GM10248 (cell line): ENCODE data around the gene SAMD14.

Source experiments
- CTCF ChIA-PET: fragments of 300-600 bp; sonication (Branson Sonifier 250); formaldehyde crosslinking; extraction: SDS; loops from one replicate; lab custom pipeline; 2021; ENCODE audit warnings: antibody characterized with exemption; lab: Yijun Ruan, JAX
- POLR2A ChIA-PET: fragments of 350-650 bp; sonication (Branson Sonifier 250); formaldehyde crosslinking; extraction: SDS; loops from one replicate; lab custom pipeline; 2020; ENCODE audit warnings: antibody characterized with exemption; lab: Yijun Ruan, JAX
- DNase-seq: peaks from one replicate; pipeline ENCODE4 v3.0.0; 2012; ENCODE audit errors: extremely low spot score
- TF ChIP-seq, protein P1 (sequence below): IDR thresholded peaks from 2 replicates; pipeline ENCODE4 v1.5.1; 2012; ENCODE audit warnings: mild to moderate bottlenecking, low read depth; ENCODE audit errors: extremely low read depth, missing control alignments, control extremely low read depth

SAMD14 gene

GRCh38 chr17:50107790-50108414 is 22.1 kb downstream of the SAMD14 start:
- TF ChIP-seq, protein P1, sequence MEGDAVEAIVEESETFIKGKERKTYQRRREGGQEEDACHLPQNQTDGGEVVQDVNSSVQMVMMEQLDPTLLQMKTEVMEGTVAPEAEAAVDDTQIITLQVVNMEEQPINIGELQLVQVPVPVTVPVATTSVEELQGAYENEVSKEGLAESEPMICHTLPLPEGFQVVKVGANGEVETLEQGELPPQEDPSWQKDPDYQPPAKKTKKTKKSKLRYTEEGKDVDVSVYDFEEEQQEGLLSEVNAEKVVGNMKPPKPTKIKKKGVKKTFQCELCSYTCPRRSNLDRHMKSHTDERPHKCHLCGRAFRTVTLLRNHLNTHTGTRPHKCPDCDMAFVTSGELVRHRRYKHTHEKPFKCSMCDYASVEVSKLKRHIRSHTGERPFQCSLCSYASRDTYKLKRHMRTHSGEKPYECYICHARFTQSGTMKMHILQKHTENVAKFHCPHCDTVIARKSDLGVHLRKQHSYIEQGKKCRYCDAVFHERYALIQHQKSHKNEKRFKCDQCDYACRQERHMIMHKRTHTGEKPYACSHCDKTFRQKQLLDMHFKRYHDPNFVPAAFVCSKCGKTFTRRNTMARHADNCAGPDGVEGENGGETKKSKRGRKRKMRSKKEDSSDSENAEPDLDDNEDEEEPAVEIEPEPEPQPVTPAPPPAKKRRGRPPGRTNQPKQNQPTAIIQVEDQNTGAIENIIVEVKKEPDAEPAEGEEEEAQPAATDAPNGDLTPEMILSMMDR, result no peak
- POLR2A ChIA-PET, result interaction anchor here (0.5 kb wide), 1 partner anchor 92 kb away, joined by 3 read pairs; no protein-coding TSS in a partner anchor
- no peak for DNase-seq
- CTCF ChIA-PET, result interaction anchor here (1.0 to 18.1 kb wide), 7 partner anchors 9 to 550 kb away, joined by 3 to 246 read pairs (median 5); partner anchors contain the start of gene PDK2

GRCh38 chr17:50106393-50107131 is 23.4 kb downstream of the SAMD14 start:
- ChIA-PET POLR2A (no interaction called here), CTCF (interaction anchor here (1.0 to 18.1 kb wide), 4 partner anchors 8 to 110 kb away, joined by 3 to 246 read pairs (median 126); partner anchors contain the start of gene PDK2)
- DNase-seq, result no peak
- TF ChIP-seq, protein P1, result no peak

DNA sequence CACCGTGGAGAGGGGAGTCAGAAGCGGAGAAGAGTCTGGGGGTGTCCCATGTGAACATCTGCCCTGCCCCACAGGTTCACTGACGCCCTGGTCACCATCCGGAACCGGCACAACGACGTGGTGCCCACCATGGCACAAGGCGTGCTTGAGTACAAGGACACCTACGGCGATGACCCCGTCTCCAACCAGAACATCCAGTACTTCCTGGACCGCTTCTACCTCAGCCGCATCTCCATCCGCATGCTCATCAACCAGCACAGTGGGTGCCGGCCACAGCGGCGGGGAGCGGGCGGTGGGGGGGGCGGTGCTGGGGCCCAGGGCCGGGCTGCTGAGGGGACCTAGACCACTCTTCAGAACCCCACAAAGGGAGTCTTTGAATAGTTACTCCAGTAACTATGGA is 24.1 kb downstream of the SAMD14 start:
- TF ChIP-seq, protein P1, result no peak
- no peak for DNase-seq
- CTCF ChIA-PET, result interaction anchor here (15.6 kb wide), 1 partner anchor 9 kb away, joined by 246 read pairs; no protein-coding TSS in a partner anchor
- POLR2A ChIA-PET, result no interaction called here

DNA sequence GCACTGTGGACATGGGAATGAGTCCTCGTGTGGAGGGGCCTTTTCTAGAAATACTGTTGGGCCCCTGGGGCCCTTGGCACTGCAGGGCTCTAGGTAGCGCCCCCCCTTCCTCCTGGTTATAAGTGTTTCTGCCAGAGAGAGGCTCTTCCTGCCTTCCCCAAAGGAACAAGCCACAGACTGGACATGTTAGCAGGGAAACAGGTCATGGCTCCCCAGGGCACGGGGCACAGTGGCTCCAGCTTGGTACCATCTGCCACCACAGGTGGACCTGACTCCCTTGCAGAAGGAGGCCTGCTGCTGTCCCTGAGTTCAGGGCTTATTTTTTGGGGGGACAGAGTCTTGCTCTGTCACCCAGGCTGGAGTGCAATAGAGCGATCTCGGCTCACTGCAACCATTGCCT is 26.0 kb downstream of the SAMD14 start:
- no peak for DNase-seq
- TF ChIP-seq, protein P1, result no peak
- ChIA-PET POLR2A (no interaction called here), CTCF (interaction anchor here (1.0 to 15.6 kb wide), 4 partner anchors 10 to 96 kb away, joined by 3 to 246 read pairs (median 14); partner anchors contain the start of gene PDK2)

DNA sequence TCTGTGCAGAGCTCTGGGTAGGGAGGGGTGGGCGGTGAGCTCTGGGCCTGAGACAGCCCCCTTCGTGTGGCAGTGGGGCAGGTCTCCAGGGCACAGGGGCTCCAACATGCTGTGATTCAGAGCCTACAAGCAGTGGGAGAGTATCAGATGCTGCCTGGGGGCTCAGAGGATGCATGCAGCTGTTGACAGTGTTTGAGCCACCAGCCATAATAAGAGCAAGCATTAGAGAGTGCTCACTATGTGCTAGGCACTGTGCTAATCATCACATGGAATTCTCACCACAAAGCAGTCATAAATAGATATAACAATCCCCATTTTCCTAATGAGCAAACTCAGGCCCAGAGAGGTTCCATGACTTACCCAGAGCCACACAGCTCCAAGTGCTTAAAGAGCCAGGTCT is 26.7 kb downstream of the SAMD14 start:
- CTCF ChIA-PET, result interaction anchor here (1.5 to 15.6 kb wide), 3 partner anchors 9 to 15 kb away, joined by 3 to 246 read pairs (median 26); partner anchors contain the start of gene PDK2
- no peak for DNase-seq
- TF ChIP-seq, protein P1, result no peak
- POLR2A ChIA-PET, result no interaction called here
